CD4-positive, alpha-beta T cell treated with Interferon gamma for 1 hour (primary cell): ENCODE data around the gene FOXF2.

Experiments used
- DNase-seq: peaks from one replicate; pipeline ENCODE4 v3.0.0-alpha.2; 2020

FOXF2 gene

DNA sequence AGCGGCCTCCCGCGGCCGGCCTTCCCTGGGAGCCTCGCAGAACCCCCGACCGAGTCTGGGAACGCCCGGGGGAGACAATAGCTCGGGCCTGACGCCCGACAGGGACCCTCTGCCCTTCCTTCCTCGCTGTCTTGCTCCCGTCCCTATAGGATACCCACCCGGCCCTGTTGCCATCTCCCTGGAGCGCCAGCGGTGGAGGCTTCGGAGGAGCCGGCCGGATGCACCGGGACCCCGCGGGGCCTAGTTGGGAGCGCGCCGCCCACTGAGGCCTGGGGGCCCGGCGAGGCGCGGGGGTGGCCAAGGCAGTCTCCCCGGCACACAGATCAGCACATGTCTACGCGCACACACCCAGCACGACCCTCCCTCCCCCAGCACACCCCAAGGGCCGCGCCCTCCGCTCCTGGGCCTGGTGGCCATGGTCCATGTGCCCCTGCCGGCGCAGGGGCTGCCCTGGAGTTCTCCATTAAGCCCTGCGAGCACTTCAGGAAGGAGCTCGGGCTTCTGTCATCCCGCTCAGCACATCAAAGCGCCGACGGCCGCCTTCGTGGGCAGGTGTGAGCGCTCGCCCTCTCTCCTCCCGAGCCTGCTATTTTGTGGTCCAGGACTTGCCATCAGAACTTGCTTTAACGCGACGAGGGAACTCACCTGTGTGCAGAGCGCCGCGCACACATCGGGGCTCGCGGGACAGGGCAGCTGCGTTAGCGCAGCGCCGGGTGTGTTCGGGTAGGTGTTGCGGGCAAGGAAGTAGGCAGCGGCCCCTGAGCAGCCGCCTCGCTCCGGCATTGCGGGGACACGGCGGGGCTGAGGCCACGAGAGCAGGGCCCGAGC, 3.7 kb downstream of the FOXF2 start:
- DNase-seq, result no peak

DNA sequence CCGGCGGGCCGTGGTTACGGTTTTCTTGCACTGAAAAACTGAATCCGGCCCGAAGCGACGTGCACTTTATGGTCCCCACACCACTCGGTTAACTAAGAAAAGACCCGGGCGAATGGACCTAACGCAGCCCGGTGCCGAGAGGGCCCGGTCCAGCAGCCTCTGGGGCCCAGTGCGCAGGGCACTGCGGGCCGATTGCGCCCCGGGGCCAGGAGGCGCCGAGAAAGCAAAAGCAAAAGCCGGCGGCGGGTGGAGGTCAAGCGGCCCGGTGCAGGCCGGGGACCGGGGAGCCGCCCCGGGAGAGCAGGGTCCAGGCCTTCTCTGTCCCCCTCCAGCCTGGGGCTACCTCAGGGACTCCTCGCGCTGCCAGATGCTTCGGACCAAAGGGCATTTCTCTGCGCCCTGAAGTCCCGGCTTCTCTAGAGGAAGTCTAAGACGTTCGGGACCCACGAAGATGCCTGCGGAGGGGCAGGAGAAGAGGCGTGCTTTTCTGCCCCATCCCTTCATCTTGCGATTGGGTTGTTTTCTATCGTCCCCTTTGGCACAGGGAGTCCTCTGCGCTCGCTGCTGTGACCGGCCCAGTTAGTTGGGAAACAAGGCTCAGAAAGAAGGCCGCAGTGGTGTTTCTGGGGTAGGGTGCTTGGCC, 4.4 kb downstream of the FOXF2 start:
- DNase-seq, result no peak

DNA sequence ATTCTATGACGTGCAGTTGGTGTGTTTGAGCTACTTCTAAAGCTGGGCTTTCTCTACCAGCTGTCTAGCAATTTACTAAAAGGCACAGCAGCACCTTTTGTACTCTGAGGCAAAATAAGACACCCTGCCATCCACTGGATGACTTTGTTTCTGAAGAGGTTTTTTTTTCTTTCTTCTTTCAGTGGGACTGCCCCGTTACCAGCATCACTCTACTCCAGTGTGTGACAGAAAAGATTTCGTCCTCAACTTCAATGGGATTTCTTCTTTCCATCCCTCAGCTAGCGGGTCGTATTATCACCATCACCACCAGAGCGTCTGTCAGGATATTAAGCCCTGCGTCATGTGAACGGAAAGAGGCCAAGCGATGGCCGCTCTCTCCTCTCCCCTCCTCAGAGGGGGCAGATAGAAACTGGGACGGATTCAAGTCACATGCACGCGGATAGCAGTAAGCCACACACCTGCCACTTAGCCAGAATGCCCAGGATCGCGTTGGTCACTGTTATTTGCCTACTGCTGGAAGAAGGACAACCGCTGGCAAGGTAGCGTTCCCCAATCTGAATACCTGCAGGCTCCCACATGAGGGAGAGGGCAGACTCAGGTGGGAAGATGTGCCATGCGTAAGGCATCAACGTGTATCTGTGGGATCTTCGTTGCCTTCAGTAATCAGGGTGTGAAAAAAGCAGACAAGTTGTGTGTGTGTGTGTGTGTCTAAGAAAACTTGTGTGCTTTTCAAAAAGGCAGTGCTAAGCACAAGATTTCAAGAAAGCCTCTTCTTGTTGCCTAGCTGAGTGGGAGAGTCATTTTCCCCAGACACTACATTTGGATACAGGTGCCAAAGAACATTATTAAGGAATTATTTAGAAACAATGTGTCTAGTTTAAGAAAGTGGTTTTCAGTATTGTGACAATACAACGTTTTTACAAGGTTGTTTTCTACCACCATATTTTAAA, 5.4 kb downstream of the FOXF2 start:
- DNase-seq, result no peak

DNA sequence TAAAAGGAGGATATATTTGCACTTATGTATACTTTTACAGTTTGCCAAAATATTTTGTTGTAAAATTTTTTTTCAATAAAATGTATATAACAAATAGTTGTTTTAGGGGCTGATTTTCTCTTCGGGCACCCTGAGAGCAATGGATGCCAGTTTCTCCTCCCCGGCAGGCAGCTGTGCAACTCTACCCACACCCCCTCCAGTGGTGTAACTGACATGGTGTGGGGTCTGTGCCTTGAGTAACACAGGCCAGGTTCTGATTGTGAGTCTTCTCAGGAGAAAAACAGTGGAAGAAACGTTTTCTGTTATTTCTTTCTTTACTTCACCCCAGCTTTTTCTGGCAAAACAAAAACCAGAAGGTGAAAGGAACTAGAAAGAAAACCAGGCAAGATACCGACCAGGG, 6.1 kb downstream of the FOXF2 start:
- DNase-seq, result no peak

DNA sequence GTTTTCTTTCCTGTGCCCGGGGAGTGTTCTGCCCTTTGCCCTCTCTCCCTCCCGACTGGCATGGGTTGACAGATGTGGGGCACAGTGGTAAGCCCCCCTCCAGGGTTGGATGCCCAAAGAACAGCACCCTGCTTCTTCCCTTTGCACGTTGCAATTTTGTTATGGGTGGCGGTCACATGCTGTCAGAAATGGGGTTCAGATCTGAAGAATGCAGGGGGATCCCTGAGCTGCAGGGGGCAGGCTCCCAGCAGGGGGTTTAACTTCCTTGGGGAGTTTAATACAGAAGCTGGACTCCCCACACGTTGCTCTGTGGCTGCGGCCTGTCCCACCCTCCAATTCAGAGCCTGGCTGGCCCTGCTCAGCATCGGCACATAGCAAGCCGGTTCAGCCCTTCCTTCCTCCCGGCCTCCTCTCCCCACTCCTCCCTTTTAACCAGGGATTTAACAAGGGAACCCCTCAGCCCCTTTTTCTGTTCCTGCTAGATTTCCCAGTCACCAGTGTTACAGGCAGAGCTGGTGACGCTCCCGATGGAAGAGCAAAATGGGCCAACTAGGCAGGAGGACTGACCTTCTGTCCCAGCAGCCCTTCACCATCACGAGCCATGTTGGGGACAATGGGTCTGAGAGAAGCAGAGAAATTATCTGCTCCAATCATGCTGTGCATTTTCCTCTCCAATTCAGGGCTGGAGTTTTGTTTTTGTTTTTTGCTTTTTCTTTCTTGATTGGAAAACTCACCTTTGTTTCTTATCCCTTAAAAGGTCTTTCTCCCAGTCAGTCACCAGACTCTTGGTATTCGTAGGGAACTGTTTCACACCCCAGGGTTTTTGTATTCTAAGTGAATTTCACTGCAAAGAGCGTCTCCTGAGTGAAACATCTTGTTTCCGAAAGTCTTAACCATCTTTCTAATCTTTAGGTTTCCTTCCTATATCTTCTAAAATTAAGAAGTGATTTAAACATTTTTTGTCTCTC, 6.8 kb downstream of the FOXF2 start:
- DNase-seq, result no peak

- peak; percentile 57 for DNase-seq
Measured at GRCh38 chr6:1396952-1397868, 7.8 kb downstream of the FOXF2 start.

GRCh38 chr6:1399085-1399780, 9.9 kb downstream of the FOXF2 start:
- no peak for DNase-seq

DNA sequence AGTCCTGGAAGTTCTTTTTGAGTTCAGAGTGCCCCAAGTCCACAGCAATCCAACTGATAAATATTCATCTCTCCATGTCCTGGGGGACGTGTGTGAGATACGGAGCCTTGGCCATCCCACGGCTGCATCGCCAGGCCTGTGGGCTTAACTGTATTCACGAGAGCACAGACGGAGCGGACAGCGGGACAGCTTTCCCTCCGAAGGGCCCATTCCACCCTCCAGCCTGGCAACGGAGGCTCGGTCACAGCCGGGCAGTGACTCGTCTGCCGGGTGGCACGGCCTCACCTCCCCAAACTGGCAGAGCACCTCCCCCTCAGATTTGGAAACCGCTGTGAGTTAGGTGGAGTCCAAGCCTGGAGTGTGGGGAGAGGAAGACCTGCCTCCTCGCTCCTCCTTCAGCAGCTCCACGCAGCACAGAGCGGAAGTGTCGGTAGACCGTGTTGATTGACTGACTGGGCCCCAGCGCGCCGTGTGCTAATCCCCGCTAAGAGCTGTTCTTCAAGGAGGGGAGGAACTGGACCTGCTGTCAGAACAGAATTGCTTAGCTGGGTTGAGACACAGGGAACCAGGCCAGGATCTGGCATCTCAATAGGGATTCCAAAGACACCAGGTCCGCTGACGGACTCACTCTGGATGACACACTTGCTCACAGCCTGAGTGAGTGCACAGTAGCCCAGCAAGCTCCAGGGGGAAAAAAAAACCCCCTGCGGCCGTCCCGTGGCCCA, 10.9 kb downstream of the FOXF2 start:
- DNase-seq, result no peak

GRCh38 chr6:1402369-1402768, 13.0 kb downstream of the FOXF2 start:
- DNase-seq, result no peak

- no peak for DNase-seq
Measured at GRCh38 chr6:1402868-1403267, 13.5 kb downstream of the FOXF2 start.

DNA sequence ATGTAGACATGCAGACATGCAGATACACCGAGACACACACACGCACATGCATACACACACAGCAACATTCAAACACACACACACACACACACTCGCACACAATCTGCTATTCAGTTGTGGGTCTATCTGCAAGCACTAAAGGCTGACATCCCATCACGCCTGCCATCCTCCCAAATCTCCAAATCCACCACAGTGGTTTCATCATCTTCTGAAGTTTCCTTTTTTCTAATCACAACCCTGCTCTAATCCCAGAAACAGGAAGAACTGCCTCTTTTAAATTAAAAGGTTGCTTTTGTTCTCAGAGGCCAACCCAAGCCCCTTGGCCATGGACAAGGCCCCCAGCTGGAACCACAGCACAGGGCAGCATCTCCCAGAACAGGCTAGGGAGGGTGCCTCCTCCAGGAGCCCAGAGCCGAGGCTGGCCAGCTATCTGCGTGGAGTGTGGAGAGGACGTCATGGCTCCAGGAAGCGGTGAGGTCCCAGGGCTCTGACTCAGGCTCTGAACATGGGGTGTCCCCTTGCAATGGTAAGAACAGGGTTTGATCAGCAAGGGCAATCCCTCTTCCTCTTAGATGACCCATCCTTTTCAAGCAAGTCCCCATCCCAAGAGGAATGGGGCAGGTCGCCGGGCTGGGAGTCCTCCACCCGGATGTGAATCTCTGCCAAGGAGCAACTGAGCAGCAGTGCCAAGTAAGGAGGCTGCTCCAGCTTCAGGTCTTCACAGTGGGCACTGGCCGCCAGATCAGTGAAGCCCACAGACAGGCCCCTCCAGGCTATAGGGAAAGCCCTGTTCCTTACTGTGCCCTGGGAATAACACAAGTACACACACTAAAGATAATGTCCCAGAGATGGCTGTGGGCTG, 14.7 kb downstream of the FOXF2 start:
- no peak for DNase-seq

DNA sequence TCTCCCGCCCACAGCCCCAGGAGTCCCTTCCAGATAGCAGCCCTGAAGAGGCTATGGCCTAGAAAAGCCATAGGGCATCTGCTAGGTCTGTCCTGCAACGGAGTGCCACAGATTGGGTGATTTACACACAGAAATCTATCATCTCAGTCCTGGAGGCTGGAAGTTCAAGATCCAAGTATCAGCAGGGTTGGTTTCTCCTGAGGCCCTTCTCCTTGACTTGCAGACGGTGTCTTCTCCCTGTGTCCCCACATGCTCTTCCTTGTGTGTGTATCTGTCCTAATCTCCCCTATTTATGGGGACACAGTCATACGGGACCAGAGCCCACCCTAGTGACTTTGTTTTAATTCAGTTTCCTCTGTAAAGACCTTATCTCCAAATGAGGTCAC, 15.3 kb downstream of the FOXF2 start:
- no peak for DNase-seq

GRCh38 chr6:1405221-1405620, 15.8 kb downstream of the FOXF2 start:
- no peak for DNase-seq

DNA sequence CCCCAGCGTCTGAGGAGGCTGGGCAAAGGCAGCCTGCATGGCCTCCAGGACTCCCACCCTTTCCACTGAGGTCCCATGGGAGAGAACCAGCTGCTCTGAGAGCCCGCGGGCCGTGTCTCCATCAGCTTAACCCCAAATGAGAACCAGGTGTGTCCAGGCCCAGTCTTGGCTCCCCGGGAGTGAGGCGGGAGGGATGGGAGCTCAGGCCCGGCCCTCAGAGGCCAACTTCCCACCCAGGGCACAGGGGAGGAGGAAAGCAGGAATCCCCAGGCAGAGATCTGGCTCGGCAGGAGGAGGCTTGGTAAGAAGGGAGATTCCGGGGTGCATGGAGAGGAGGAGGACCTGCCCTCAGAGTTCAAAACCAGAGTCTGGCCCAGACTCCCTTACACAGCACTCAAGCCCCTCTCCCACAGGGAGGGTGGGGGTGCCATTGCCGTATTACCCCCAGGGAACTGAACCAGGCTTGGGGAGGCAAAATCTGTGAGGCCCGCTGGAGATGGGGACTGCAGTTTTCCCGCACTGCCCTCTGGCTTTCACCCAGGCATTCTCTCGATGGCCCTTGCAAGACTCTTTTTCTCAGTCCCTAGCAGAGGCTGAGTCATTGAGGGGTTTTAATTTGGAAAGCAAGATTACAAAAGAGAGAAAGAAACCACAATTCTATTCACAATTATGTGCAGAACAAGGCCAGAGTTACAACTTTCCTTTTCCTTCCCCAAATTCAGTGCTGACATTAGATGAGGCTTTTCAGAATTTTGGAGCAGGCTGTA, 17.1 kb downstream of the FOXF2 start:
- no peak for DNase-seq

DNA sequence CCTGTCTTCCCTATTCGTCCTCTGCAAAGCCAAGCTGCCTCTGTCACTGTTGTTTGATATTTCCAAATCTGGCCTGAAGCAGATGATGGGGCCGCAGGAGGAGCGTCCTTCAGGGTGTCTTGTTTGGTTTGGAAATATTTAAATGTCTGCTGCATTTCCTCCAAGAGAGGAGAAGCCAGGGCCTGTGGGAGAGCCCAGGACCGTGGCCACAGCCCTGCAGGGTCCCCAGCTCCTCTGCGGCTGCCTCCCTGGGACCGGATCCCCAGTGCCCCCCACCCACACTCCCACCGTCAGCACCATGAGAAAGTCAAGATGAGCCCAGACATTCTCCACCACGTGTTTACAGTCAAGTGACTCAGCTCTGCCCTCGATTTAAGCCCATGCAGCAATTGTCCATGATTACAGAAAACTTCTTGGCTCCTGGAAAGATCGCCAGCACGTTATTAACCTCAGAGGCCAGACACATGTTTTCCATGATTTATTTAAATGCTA, 18.2 kb downstream of the FOXF2 start:
- no peak for DNase-seq

DNA sequence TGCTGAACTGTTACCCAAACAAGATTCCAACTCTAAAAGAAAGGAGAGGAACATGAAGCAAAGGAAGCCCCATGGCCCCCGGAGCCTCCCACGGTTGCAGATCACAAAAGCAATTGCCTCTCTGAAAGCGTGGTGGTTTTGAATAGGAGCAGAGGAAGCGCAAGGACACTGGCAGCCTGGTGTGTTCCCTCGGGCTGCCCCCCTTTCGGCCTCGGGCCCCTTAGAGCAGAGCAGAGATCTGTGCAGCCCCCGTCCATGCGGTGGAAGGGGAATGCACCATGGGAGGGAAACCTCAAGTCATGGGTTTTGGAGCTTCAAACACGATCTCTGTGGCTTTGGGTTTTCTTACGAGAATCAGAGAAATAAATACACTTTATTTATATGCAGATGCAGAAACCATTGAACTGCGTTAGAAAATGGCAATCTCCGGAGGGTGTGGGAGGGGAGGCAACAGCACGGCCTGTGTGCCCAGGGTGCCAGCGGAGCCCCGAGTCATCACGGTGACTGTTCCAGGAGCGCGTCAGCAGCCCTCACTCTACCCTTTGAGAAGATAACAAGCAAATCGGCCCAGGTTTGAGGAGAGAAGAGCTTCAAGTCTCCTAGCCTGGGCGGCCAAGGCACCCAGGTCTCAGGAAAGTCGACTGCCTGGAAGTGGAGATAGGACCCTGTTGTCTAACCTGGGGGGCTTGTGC, 20.5 kb downstream of the FOXF2 start:
- DNase-seq, result no peak

GRCh38 chr6:1412901-1413300, 23.5 kb downstream of the FOXF2 start:
- no peak for DNase-seq
